HEK293 (cell line): ENCODE measurements around the gene FHIT.

ENCODE experiments used
- CTCF ChIA-PET: fragments of 350-600 bp; formaldehyde crosslinking; extraction: SDS; loops from one replicate; lab custom pipeline; 2021; ENCODE audit warnings: antibody characterized with exemption; lab: Yijun Ruan, JAX
- POLR2A ChIA-PET: fragments of 300-600 bp; formaldehyde crosslinking; extraction: SDS; loops from one replicate; lab custom pipeline; 2020; ENCODE audit warnings: antibody characterized with exemption, inconsistent platforms; lab: Yijun Ruan, JAX
- H3K27ac ChIP-seq: fragments of 200-500 bp; sonication (Bioruptor generic); 2 replicates; pipeline ENCODE4 v1.5.1; 2014; ENCODE audit warnings: low read depth, low read length, control low read depth, inconsistent platforms; ENCODE audit errors: extremely low read depth
- H3K36me3 ChIP-seq, 2 experiments: fragments of 200-500 bp in 1 of 2; sonication (Bioruptor generic) in 1 of 2; 1 replicate in 1 of 2; 2 replicates in 1 of 2; pipeline ENCODE4 v1.5.1; 2014 to 2017; ENCODE audit warnings: inconsistent platforms in 2 of 2, low read length in 2 of 2; ENCODE audit not compliant: control insufficient read depth in 2 of 2, insufficient read depth in 1 of 2
- H3K4me1 ChIP-seq: fragments of 200-500 bp; sonication (Bioruptor generic); 2 replicates; pipeline ENCODE4 v1.5.1; 2014; ENCODE audit warnings: mild to moderate bottlenecking, low read length, inconsistent platforms; ENCODE audit not compliant: control insufficient read depth, insufficient read depth
- H3K4me3 ChIP-seq: 2 replicates; pipeline ENCODE4 v1.5.1; 2011; ENCODE audit warnings: low read depth, mild to moderate bottlenecking, control low read depth, low read length, moderate library complexity
- H3K9me3 ChIP-seq: fragments of 200-500 bp; sonication (Bioruptor generic); 2 replicates; pipeline ENCODE4 v1.5.1; 2014; ENCODE audit warnings: low read depth, low read length, inconsistent platforms; ENCODE audit not compliant: control insufficient read depth, insufficient read depth
- HOXC10 ChIP-seq: sonication (generic); formaldehyde crosslinking; IDR thresholded peaks from 2 replicates; pipeline ENCODE4 v1.8.1; 2023; ENCODE audit warnings: mild to moderate bottlenecking, missing genetic modification reagents
- KLF10 ChIP-seq: fragments of 450-650 bp; IDR thresholded peaks from 2 replicates; pipeline ENCODE4 v1.5.1; 2018; ENCODE audit warnings: missing biosample characterization, mild to moderate bottlenecking, missing genetic modification characterization
- TRIM28 ChIP-seq: IDR thresholded peaks from 2 replicates; pipeline ENCODE4 v1.6.1; 2011; ENCODE audit warnings: low read length, control low read depth, borderline replicate concordance
- ZBTB1 ChIP-seq: fragments of 450-650 bp; formaldehyde crosslinking; IDR thresholded peaks from 2 replicates; pipeline ENCODE4 v1.5.1; 2016; ENCODE audit warnings: missing biosample characterization, missing genetic modification characterization
- ZBTB21 ChIP-seq: fragments of 450-650 bp; formaldehyde crosslinking; IDR thresholded peaks from 2 replicates; pipeline ENCODE4 v1.5.1; 2017; ENCODE audit warnings: missing biosample characterization, missing genetic modification characterization
- ZBTB8A ChIP-seq: fragments of 450-650 bp; formaldehyde crosslinking; IDR thresholded peaks from 2 replicates; pipeline ENCODE4 v1.5.1; 2016; ENCODE audit warnings: missing biosample characterization, missing genetic modification characterization
- ZFP3 ChIP-seq: fragments of 450-650 bp; formaldehyde crosslinking; IDR thresholded peaks from 2 replicates; pipeline ENCODE4 v1.5.1; 2016; ENCODE audit warnings: low read depth, missing biosample characterization, missing genetic modification characterization
- ZNF114 ChIP-seq: fragments of 450-650 bp; formaldehyde crosslinking; IDR thresholded peaks from 2 replicates; pipeline ENCODE4 v1.5.0; 2017; ENCODE audit warnings: missing biosample characterization, missing genetic modification characterization
- ZNF146 ChIP-seq: fragments of 450-650 bp; formaldehyde crosslinking; IDR thresholded peaks from 2 replicates; pipeline ENCODE4 v1.5.1; 2016; ENCODE audit warnings: missing biosample characterization, missing genetic modification characterization
- ZNF394 ChIP-seq: fragments of 450-650 bp; formaldehyde crosslinking; IDR thresholded peaks from 2 replicates; pipeline ENCODE4 v1.5.1; 2016; ENCODE audit warnings: missing biosample characterization, missing genetic modification characterization, mild to moderate bottlenecking, moderate library complexity, borderline replicate concordance
- ZNF404 ChIP-seq: fragments of 450-650 bp; formaldehyde crosslinking; IDR thresholded peaks from 2 replicates; pipeline ENCODE4 v1.5.1; 2017; ENCODE audit warnings: missing biosample characterization, missing genetic modification characterization
- ZNF48 ChIP-seq: fragments of 450-650 bp; formaldehyde crosslinking; IDR thresholded peaks from 2 replicates; pipeline ENCODE4 v1.5.1; 2016; ENCODE audit warnings: missing biosample characterization, missing genetic modification characterization
- ZNF521 ChIP-seq: fragments of 450-650 bp; formaldehyde crosslinking; IDR thresholded peaks from 2 replicates; pipeline ENCODE4 v1.5.1; 2017; ENCODE audit warnings: missing biosample characterization, mild to moderate bottlenecking, missing genetic modification characterization
- ZNF621 ChIP-seq: fragments of 450-650 bp; formaldehyde crosslinking; IDR thresholded peaks from 2 replicates; pipeline ENCODE4 v1.5.1; 2017; ENCODE audit warnings: missing biosample characterization, missing genetic modification characterization
- ZNF623 ChIP-seq: fragments of 450-650 bp; formaldehyde crosslinking; IDR thresholded peaks from 2 replicates; pipeline ENCODE4 v1.5.1; 2016; ENCODE audit warnings: missing biosample characterization, missing genetic modification characterization
- ZNF654 ChIP-seq: fragments of 450-650 bp; formaldehyde crosslinking; IDR thresholded peaks from 2 replicates; pipeline ENCODE4 v1.5.1; 2016; ENCODE audit warnings: low read depth, missing biosample characterization, missing genetic modification characterization
- ZNF707 ChIP-seq: fragments of 450-650 bp; formaldehyde crosslinking; IDR thresholded peaks from 2 replicates; pipeline ENCODE4 v1.5.1; 2016; ENCODE audit warnings: missing biosample characterization, missing genetic modification characterization
- ZNF777 ChIP-seq: fragments of 450-650 bp; formaldehyde crosslinking; IDR thresholded peaks from 2 replicates; pipeline ENCODE4 v1.5.1; 2017; ENCODE audit warnings: missing biosample characterization, missing genetic modification characterization, borderline replicate concordance
- TF ChIP-seq, protein P1 (sequence below): fragments of 450-650 bp; formaldehyde crosslinking; IDR thresholded peaks from 2 replicates; pipeline ENCODE4 v1.5.1; 2016; ENCODE audit warnings: missing biosample characterization, missing genetic modification characterization, borderline replicate concordance
- TF ChIP-seq, protein P2 (sequence below): fragments of 450-650 bp; formaldehyde crosslinking; IDR thresholded peaks from 2 replicates; pipeline ENCODE4 v1.5.1; 2016; ENCODE audit warnings: missing biosample characterization, missing genetic modification characterization
- TF ChIP-seq, protein P3 (sequence below): fragments of 450-650 bp; formaldehyde crosslinking; IDR thresholded peaks from 2 replicates; pipeline ENCODE4 v1.5.1; 2016; ENCODE audit warnings: missing biosample characterization, missing genetic modification characterization
- TF ChIP-seq, protein P4 (sequence below): fragments of 450-650 bp; formaldehyde crosslinking; IDR thresholded peaks from 2 replicates; pipeline ENCODE4 v1.5.1; 2016; ENCODE audit warnings: missing biosample characterization, missing genetic modification characterization
- TF ChIP-seq, protein P5 (sequence below): fragments of 450-650 bp; formaldehyde crosslinking; IDR thresholded peaks from 2 replicates; pipeline ENCODE4 v1.5.1; 2017; ENCODE audit warnings: missing biosample characterization, missing genetic modification characterization
- TF ChIP-seq, protein P6 (sequence below): fragments of 450-650 bp; formaldehyde crosslinking; IDR thresholded peaks from 2 replicates; pipeline ENCODE4 v1.5.1; 2017; ENCODE audit warnings: missing biosample characterization, missing genetic modification characterization

The FHIT gene

DNA sequence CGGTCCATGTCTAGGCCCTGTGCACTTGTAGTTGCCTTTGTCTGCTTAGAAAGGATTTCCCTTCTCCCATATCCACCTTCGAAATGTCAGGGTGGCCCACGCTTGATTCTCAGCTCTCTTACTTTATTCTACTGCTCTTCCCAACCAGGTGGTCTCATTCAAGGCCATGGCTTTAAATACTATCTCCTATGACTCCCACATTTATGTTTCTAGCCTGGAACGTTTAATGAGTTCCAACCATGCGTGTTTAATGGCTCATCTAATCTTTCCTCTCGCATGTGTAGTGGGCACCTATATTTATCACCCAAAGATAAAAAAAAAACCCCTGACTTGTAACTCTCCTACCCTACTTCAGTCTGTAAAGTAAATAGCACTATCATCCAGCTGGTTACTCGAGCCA, 1474.2 kb downstream of the FHIT start (continued):
- TF ChIP-seq, protein P1, sequence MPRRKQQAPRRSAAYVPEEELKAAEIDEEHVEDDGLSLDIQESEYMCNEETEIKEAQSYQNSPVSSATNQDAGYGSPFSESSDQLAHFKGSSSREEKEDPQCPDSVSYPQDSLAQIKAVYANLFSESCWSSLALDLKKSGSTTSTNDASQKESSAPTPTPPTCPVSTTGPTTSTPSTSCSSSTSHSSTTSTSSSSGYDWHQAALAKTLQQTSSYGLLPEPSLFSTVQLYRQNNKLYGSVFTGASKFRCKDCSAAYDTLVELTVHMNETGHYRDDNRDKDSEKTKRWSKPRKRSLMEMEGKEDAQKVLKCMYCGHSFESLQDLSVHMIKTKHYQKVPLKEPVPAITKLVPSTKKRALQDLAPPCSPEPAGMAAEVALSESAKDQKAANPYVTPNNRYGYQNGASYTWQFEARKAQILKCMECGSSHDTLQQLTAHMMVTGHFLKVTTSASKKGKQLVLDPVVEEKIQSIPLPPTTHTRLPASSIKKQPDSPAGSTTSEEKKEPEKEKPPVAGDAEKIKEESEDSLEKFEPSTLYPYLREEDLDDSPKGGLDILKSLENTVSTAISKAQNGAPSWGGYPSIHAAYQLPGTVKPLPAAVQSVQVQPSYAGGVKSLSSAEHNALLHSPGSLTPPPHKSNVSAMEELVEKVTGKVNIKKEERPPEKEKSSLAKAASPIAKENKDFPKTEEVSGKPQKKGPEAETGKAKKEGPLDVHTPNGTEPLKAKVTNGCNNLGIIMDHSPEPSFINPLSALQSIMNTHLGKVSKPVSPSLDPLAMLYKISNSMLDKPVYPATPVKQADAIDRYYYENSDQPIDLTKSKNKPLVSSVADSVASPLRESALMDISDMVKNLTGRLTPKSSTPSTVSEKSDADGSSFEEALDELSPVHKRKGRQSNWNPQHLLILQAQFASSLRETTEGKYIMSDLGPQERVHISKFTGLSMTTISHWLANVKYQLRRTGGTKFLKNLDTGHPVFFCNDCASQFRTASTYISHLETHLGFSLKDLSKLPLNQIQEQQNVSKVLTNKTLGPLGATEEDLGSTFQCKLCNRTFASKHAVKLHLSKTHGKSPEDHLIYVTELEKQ, result no peak
- TF ChIP-seq, protein P2, sequence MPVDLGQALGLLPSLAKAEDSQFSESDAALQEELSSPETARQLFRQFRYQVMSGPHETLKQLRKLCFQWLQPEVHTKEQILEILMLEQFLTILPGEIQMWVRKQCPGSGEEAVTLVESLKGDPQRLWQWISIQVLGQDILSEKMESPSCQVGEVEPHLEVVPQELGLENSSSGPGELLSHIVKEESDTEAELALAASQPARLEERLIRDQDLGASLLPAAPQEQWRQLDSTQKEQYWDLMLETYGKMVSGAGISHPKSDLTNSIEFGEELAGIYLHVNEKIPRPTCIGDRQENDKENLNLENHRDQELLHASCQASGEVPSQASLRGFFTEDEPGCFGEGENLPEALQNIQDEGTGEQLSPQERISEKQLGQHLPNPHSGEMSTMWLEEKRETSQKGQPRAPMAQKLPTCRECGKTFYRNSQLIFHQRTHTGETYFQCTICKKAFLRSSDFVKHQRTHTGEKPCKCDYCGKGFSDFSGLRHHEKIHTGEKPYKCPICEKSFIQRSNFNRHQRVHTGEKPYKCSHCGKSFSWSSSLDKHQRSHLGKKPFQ, result no peak
- no peak for TF ChIP-seq ZBTB8A
- TF ChIP-seq, protein P3, sequence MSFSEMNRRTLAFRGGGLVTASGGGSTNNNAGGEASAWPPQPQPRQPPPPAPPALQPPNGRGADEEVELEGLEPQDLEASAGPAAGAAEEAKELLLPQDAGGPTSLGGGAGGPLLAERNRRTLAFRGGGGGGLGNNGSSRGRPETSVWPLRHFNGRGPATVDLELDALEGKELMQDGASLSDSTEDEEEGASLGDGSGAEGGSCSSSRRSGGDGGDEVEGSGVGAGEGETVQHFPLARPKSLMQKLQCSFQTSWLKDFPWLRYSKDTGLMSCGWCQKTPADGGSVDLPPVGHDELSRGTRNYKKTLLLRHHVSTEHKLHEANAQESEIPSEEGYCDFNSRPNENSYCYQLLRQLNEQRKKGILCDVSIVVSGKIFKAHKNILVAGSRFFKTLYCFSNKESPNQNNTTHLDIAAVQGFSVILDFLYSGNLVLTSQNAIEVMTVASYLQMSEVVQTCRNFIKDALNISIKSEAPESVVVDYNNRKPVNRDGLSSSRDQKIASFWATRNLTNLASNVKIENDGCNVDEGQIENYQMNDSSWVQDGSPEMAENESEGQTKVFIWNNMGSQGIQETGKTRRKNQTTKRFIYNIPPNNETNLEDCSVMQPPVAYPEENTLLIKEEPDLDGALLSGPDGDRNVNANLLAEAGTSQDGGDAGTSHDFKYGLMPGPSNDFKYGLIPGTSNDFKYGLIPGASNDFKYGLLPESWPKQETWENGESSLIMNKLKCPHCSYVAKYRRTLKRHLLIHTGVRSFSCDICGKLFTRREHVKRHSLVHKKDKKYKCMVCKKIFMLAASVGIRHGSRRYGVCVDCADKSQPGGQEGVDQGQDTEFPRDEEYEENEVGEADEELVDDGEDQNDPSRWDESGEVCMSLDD (tag by site-specific recombination), result no peak
- TF ChIP-seq ZNF394 (tag by site-specific recombination), result no peak

DNA sequence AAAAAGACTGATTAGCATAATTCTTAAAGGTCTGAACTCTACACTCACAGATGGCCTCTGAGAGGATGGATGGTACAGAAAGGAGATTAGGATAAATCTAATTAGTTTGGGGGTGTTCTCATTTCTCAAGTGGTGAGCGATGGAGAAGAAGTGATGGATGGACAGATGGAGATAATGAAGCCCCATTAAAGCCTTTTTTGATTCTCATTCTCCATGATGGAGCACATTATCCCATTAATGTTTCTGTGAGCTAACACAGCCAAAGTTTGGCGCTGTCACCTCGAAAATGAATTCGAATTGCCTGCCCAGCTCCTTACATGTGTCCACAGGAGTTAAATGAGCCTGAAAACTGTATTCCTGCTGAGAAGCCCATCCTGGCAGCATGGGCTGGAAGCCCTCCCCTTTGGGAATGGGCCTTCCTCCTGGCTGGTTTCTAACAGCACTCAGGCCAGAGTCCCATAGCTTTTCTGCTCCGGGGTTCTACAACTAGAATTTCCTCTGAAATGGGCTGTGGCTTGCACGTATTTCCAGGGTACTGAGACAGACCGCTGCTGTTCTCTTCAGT, 1475.4 kb downstream of the FHIT start:
- Histone ChIP-seq H3K36me3 (no peaks in the 10 kb centered on the region), H3K27ac (no peak overlapping the region), H3K9me3 (no peaks in the 10 kb centered on the region), H3K4me1 (no peaks in the 10 kb centered on the region), H3K4me3 (no peak overlapping the region)
- TF ChIP-seq ZNF621 (tag by site-specific recombination), result no peak
- TF ChIP-seq TRIM28, result no peak
- TF ChIP-seq ZNF404, result no peak
- no peak for TF ChIP-seq KLF10
- TF ChIP-seq HOXC10 (CRISPR knock-in tag), result no peak
- TF ChIP-seq, protein P4, sequence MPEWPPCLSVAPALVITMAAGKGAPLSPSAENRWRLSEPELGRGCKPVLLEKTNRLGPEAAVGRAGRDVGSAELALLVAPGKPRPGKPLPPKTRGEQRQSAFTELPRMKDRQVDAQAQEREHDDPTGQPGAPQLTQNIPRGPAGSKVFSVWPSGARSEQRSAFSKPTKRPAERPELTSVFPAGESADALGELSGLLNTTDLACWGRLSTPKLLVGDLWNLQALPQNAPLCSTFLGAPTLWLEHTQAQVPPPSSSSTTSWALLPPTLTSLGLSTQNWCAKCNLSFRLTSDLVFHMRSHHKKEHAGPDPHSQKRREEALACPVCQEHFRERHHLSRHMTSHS (tag by site-specific recombination), result no peak
- TF ChIP-seq ZBTB21, result no peak
- ChIA-PET CTCF (interaction anchor here (0.7 kb wide), 1 partner anchor 1546 kb away, joined by 5 read pairs; no protein-coding TSS in a partner anchor), POLR2A (no interaction called here)

DNA sequence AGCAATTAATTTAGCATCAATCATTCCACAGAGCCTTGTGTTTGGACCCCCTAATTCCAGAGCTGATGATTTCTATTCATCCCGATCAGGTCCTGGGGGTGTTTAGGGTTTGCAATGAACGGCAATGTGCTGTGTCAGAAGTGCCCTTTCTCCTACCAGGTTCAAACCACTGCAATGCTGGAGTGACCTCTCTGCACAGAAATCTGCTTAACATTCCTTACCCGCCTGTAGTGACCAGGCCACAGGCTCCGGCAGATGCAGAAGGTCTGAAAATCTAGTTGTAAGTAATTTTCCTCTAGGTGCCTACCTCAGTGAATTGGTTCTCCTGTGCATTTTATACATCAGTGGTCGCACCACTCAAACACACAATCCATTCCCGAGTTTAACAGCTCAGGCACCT, 1476.1 kb downstream of the FHIT start:
- Histone ChIP-seq H3K4me1 (no peaks in the 10 kb centered on the region), H3K36me3 (no peaks in the 10 kb centered on the region), H3K4me3 (no peak overlapping the region), H3K9me3 (no peaks in the 10 kb centered on the region), H3K27ac (no peak overlapping the region)
- ChIA-PET CTCF (no interaction called here), POLR2A (no interaction called here)
- TF ChIP-seq ZNF146 (tag by site-specific recombination) (no peak), ZNF777 (tag by site-specific recombination) (no peak), ZFP3 (no peak), ZNF707 (tag by site-specific recombination) (no peak), ZNF654 (no peak), ZBTB1 (tag by site-specific recombination) (no peak), ZNF48 (no peak), ZNF521 (tag by site-specific recombination) (no peak), ZNF623 (tag by site-specific recombination) (no peak), ZNF114 (tag by site-specific recombination) (no peak)
- TF ChIP-seq, protein P5, sequence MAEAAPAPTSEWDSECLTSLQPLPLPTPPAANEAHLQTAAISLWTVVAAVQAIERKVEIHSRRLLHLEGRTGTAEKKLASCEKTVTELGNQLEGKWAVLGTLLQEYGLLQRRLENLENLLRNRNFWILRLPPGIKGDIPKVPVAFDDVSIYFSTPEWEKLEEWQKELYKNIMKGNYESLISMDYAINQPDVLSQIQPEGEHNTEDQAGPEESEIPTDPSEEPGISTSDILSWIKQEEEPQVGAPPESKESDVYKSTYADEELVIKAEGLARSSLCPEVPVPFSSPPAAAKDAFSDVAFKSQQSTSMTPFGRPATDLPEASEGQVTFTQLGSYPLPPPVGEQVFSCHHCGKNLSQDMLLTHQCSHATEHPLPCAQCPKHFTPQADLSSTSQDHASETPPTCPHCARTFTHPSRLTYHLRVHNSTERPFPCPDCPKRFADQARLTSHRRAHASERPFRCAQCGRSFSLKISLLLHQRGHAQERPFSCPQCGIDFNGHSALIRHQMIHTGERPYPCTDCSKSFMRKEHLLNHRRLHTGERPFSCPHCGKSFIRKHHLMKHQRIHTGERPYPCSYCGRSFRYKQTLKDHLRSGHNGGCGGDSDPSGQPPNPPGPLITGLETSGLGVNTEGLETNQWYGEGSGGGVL, result no peak
- TF ChIP-seq, protein P6, sequence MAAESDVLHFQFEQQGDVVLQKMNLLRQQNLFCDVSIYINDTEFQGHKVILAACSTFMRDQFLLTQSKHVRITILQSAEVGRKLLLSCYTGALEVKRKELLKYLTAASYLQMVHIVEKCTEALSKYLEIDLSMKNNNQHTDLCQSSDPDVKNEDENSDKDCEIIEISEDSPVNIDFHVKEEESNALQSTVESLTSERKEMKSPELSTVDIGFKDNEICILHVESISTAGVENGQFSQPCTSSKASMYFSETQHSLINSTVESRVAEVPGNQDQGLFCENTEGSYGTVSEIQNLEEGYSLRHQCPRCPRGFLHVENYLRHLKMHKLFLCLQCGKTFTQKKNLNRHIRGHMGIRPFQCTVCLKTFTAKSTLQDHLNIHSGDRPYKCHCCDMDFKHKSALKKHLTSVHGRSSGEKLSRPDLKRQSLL (tag by site-specific recombination), result no peak
